Right hindlimb (tissue), 1 donor: ENCODE results near the gene HTR7.

Experiments
- DNase-seq: peaks from one replicate; pipeline ENCODE4 v3.0.0-alpha.2; 2018

Gene HTR7

GRCh38 chr10:90800232-90800796 is 57.5 kb downstream of the HTR7 start:
- no peak for DNase-seq

- DNase-seq, result no peak
These were observed 58.7 kb downstream of the HTR7 start for GRCh38 chr10:90799172-90799571.

- no peak for DNase-seq
These were observed 59.4 kb downstream of the HTR7 start for GRCh38 chr10:90798482-90798881.

- no peak for DNase-seq
These were observed 67.4 kb downstream of the HTR7 start for GRCh38 chr10:90790422-90790821.

GRCh38 chr10:90788968-90789367 is 68.9 kb downstream of the HTR7 start:
- DNase-seq, result no peak

GRCh38 chr10:90788199-90788491 is 69.7 kb downstream of the HTR7 start:
- no peak for DNase-seq

- no peak for DNase-seq
These were observed 70.2 kb downstream of the HTR7 start for GRCh38 chr10:90787393-90788198.

- no peak for DNase-seq
These were observed 72.1 kb downstream of the HTR7 start for GRCh38 chr10:90785782-90786181.

- no peak for DNase-seq
These were observed 73.1 kb downstream of the HTR7 start for GRCh38 chr10:90784771-90785170.

- DNase-seq, result no peak
These were observed 77.4 kb downstream of the HTR7 start for GRCh38 chr10:90780488-90780887.

- no peak for DNase-seq
These were observed 78.3 kb downstream of the HTR7 start for GRCh38 chr10:90779548-90779947.

- DNase-seq, result no peak
These were observed 80.2 kb downstream of the HTR7 start for GRCh38 chr10:90777621-90778020.

- no peak for DNase-seq
These were observed 82.3 kb downstream of the HTR7 start for GRCh38 chr10:90775351-90776028.

- no peak for DNase-seq
These were observed 87.6 kb downstream of the HTR7 start for GRCh38 chr10:90769946-90770841.

- DNase-seq, result no peak
These were observed 106.5 kb downstream of the HTR7 start for GRCh38 chr10:90751107-90751997.

GRCh38 chr10:90746829-90747228 is 111.0 kb downstream of the HTR7 start:
- no peak for DNase-seq

- DNase-seq, result no peak
These were observed 112.3 kb downstream of the HTR7 start for GRCh38 chr10:90745565-90745964.

GRCh38 chr10:90743291-90743690 is 114.5 kb downstream of the HTR7 start:
- no peak for DNase-seq

- no peak for DNase-seq
These were observed 115.8 kb downstream of the HTR7 start for GRCh38 chr10:90741926-90742565.

GRCh38 chr10:90740265-90740664 is 117.6 kb downstream of the HTR7 start:
- DNase-seq, result no peak

GRCh38 chr10:90738885-90739284 is 119.0 kb downstream of the HTR7 start:
- DNase-seq, result no peak

GRCh38 chr10:90734415-90734814 is 123.4 kb downstream of the HTR7 start:
- no peak for DNase-seq
